ENCODE results near the gene SCARB1.

SCARB1 gene

DNA sequence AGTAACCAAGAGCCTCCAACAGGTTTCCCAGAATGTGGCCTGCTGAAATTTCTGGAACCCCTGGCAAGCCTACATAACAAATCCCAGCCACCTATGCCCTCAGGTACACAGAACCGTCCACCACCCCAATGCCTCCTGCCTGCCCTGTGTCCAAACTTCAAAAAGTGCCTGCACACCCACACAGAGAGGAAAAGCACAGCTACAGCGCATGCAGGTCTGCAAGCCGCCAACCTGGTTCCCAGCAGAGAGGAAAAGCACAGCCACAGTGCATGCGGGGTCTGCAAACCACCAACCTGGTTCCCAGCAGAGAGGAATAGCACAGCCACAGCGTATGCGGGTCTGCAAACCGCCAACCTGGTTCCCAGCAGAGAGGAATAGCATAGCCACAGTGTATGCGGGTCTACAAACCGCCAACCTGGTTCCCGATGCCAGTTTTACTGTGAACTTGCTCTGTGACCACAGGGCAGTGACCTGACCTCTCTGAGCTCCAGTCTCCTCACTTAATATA lies 113.5 kb downstream of the SCARB1 start:
- DNase-seq (ENCODE audit: insufficient read length, low spot score): no peak
- no peak for FAIRE-seq

DNA sequence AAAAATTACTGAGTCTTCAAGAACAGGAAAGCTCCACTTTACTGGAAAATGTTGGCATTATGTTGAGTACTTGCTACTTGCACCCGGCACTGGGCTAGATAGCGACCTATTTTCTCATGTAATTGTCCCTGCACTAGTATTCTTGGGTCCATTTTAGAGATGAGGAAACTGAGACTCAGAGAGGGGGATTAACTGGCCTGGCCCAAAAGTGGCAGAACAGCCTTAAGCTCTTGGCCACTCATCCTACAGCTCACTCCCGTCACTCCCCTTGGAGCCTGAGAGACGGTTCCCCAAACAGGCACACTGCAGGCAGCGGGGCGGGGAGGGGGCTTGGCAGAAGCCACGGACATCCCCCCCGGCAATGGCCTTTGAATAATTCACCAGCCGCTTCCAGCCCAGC lies 113.9 kb downstream of the SCARB1 start:
- FAIRE-seq (no peak), DNase-seq (ENCODE audit: insufficient read length, low spot score) (no peak)

DNA sequence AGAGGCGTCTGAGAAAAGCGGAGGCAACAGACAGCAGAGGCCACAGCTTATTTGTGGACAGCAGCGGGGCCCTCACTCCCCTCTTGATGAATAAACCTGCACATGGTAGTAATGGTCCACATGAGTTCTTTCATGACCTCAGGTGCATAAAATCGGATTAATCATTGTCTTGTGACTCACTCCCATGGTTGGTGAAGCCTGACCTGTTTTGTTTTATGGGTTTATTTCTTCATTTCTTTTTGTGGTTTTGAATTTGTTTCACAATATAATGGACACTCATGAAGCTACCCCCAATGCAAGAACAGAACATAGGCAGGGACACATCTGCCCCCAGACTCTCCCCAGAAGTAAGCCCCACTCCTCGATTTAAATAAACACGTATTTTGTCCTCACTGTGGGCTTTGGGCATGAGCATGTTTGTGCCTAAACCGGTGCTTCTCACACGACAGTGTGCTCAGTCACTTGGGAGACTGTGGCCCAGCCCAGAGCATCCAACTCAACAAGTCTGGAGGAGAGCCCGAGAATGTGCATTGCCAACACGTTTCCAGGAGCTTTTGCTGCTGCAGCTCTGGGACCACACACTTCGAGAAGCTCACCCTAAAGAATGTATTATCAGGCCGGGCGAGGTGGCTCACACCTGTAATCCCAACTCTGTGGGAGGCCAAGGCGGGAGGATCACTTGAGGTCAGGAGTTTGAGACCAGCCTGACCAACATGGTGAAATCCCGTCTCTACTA lies 116.1 kb downstream of the SCARB1 start:
- DNase-seq (ENCODE audit: insufficient read length, low spot score): no peak
- peak; percentile 92 for FAIRE-seq

DNA sequence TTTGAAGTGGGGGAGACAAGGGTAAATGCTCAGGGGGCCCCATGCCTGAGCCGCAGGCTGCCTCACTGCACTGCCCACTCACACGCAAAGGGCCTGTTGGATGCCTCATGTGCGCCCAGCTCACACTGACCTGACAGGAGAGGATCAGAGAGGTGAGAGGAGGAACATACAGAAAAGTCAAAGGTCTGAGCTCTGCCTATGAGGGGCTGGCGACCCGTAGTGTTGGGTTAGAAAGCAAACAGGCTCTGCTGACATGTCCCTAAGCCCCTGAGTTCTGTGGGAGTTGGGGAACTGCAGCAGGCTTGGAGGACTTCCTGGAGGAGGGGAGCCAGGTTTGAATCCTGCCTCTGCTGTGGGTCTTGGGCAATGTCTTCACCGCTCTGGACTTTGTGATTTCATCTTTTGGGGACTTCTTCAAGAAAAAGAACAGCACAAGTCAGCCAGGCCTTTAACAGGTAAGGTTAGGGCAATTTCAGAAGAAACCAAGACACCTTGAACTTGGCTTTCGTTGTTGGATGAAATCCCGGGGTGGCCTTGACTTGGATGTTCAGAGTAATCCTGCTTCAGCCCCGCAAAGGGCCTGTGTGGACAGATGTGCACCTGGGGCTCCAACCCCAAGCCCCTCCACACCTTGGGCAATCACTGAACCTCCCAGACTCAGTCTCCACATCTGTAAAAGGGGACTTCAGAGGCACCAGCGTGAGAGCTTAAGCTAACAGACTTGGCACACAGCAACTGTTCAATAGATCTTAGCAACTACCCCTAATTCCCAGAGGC lies 116.8 kb downstream of the SCARB1 start:
- no peak for DNase-seq (ENCODE audit: insufficient read length, low spot score)
- no peak for FAIRE-seq

DNA sequence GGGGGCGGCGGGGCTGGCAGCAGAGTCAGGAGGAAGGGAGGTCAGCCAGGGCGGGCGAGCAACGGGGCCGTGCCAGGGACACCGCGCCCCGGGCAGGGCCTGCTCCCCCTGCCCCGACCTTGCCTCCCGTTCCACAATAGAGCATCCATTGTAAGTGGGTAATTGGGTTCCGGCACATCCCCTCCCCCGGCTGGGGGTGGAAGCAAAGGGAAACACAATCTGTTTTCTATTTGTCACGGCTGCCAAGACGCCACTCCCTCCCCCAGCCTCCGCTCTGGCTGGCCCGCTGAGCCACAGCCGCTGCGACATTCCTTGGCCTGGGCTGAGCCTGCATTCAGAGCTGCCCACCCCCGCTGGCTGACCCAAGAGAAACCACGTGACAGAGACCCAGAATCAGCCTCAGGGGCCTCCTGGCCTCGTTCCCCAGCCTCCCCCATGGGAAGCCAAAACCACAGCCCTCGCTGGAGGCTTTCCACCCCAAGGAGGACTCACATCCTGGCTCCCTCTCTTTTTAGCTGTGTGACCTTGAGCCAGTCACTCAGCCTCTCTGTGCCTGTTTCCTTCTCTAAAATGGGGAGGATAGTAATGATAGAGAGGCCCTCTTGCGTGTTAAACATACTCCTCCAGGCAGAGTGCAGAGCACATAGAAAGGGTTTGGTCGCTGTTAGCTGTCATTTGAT lies 117.6 kb downstream of the SCARB1 start:
- no peak for DNase-seq (ENCODE audit: insufficient read length, low spot score)
- FAIRE-seq: peak; percentile 77

DNA sequence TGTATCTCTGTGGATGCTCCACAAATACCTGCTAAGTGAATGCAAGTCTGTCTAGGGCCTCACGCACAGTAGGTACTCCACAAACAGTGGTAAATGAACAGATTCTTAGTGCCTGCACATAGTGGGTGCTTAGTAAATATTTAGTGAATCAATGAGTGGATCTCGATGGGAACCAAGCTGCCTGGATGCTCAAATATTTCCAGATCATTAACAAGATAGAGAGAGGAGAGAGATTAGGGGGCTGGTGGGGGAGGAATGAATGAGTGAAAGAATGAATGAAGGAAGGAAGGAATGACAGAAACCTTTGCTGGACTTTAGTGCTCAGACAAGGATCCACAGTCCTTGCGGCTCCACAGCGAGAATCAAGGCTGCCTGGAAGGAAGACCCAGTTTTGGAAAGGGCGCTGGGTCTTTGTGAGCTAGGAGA lies 118.2 kb downstream of the SCARB1 start:
- FAIRE-seq: peak; percentile 42
- no peak for DNase-seq (ENCODE audit: insufficient read length, low spot score)

DNA sequence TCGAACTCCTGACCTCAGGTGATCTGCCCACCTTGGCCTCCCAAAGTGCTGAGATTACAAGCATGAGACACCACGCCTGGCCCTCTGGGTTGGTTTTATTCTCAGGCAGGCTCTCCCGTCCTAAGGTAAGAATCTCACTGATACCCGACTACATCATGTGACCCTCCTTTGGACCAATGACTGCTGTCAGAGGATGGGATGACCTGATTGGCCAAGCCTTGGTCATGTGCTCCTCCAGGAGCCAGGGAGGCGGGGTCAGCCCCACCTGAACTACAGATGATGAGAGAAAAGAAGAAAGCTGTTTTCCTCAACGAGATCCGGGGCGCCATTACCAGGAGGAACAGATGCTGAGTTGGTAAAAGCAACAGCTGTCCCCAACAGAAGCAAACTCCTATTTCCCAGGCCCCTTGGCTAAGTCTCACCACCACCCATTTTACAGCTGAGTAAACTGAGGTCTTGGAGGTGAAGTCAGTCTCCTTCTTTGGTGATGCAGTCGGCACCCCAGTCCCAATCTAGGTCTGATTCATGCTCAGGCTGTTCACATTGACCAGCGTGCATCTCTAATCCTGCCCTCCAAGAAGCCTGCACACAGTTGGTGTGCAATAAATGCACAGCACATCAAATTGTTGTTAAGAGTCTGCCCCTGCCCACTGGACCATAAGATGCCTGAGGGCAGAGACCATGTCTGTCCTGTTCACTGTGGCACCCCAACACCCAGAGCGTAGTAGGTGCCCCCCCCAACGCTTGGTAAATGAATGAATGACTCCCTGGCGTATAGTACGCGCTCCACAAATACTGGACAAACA lies 118.8 kb downstream of the SCARB1 start:
- DNase-seq (ENCODE audit: insufficient read length, low spot score) (peak; percentile 58), FAIRE-seq (peak; percentile 58)

DNA sequence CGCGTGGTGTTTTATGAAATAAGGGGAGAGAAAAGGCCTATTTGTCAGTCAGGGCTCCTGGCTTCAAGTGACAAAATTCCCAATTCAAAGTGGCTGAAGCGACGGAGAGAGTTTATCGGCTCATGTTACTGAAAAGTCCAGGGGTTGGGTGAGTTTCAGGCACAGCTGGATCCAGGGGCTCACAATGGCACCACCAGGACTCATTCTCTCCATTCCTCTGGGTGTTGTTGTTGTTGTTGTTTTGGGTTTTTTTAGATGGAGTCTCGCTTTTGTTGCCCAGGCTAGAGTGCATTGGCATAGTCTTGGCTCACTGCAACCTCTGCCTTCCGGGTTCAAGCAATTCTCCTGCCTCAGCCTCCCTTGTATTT lies 119.4 kb downstream of the SCARB1 start:
- no peak for FAIRE-seq
- DNase-seq (ENCODE audit: insufficient read length, low spot score): no peak

DNA sequence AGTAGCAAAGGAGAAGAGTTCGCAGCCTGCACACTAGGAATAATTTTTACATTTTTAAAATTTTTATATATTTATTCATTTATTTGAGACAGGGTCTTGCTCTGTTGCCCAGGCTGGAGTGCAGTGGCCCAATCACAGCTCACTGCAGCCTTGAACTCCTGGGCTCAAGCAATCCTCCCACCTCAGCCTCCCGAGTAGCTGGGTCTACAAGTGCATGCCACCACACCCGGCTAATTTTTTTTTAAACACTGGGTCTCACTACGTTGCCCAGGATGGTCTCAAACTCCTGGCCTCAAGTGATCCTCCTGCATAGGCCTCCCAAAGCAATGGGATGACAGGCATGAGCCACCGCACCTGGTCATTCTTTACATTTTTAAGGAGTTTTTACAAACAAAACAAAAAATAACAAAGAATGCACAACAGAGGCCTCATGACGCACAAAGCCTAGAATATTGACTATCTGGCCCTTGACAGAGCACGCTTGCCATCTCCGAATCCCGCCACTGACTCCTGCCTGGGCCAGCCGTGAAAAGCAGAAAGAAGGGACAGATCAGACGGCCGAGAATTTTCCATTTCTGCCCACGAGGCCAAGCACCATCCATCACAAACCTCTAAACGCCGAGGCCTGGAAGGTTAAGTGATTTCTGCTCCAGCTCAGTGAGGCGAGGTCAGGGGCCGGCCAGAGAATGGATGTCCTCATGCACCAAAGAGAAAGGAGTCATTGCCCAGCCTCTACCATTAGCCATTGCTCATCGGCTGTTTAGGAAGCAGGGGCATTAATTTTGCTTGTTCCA lies 120.0 kb downstream of the SCARB1 start:
- DNase-seq (ENCODE audit: insufficient read length, low spot score): no peak
- FAIRE-seq: no peak

DNA sequence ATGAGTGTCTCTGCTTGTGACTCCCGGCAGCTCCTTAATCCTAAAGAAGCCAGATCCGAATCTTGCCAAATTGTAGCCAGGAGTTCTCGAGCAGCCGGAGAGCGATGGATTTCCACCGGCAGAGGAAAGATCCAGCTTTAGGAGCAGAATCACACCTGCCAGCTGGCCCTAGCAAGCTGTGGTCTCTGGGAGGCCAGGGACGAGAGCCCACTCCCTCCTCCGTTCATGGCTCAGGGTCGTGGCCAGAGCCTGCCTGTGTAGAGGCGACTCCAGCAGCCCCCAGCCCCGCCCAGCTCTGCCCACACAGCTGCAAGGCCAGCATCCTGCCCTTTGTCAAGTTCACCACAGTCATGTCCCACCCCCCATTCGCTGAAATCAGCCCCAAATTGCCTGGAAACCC lies 121.0 kb downstream of the SCARB1 start:
- DNase-seq (ENCODE audit: insufficient read length, low spot score) (no peak), FAIRE-seq (no peak)

DNA sequence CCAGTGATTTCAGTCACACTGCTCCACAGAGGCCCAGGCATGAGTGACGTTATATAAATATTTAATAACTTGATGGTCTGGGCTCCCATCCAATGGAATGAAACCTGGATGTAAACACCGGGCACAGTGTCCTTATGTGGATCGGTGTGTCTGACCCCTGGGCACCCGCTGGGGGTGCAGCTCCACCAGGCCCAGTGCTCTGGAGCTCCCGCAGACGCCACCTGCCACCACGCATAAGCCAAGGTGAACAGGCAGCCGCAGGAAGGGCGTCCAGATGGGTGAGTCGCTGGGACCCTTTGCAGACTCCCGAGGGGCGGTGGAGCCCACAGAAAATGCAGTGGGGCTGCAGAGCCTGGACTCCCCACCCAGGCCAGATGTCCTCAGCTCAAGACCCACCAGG lies 121.6 kb downstream of the SCARB1 start:
- DNase-seq (ENCODE audit: insufficient read length, low spot score) (no peak), FAIRE-seq (no peak)

DNA sequence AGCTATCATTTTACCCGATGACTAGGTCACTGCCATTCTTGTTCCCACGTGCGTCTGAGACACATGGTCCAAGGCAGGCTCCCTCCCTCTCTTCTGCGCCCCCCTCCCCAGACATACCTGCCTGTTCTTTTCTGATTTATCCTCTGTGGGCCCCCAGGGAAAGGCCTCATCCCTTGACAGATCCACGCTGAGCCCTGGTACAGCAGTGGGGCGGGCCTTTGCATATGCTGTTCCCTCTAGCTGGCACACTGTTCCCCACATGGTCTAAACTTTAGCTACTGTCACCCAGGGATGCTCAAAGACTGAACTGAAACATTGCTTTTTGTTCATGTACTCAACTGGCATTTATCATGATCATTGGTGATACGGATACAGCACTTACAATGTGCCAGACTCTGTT lies 122.5 kb downstream of the SCARB1 start:
- DNase-seq (ENCODE audit: insufficient read length, low spot score) (no peak), FAIRE-seq (peak; percentile 39)

DNA sequence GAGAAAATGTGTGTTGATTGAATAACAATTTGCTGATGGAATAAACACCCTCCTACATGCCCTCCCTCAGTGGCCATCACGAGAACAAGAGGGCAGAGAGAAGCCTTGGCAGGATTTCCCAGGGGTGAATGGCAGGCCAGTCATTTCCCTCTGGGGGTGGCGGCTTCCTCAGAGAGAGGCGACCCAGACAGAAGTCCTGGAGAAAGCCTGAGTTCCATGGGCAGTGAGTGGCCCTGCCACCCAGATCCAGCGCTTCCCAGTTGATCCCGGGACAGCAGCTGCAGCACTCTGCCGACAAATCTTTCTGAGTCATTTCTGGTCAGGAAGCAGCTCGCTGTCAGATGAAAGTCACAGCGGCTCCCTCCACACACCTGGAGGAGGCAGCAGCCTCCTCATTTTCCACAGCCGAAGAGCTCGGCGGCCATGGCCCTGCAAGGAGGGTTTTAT lies 123.0 kb downstream of the SCARB1 start:
- DNase-seq (ENCODE audit: insufficient read length, low spot score): peak; percentile 47
- FAIRE-seq: peak; percentile 39

DNA sequence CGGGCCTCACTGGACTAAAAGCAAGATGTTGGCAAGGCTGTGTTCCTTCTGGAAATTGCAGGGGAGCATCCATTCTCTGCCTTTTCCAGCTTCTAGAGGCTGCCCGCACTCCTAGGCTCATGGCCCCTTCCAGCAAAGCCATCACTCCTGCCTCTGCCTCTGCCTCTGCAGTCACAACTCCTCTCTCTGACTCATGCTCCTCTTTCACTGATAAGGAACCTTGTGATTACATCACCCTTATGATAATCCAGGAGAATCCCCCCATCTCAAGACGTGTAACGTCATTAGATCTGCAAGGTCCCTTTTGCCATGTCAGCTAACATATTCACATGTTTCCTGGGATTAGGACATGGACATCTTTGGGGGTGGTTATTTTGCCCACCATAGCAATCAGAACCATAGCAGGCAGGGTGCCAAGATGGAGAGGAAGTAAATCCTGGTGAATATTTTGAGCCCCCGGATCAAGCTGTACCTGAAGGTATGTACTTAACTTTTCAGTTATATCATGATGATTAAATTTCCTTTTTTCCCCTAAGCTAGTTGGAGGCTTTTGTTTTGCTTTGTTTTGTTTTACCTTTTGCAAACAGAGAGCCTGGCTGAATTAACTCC lies 123.6 kb downstream of the SCARB1 start:
- DNase-seq (ENCODE audit: insufficient read length, low spot score) (no peak), FAIRE-seq (no peak)

DNA sequence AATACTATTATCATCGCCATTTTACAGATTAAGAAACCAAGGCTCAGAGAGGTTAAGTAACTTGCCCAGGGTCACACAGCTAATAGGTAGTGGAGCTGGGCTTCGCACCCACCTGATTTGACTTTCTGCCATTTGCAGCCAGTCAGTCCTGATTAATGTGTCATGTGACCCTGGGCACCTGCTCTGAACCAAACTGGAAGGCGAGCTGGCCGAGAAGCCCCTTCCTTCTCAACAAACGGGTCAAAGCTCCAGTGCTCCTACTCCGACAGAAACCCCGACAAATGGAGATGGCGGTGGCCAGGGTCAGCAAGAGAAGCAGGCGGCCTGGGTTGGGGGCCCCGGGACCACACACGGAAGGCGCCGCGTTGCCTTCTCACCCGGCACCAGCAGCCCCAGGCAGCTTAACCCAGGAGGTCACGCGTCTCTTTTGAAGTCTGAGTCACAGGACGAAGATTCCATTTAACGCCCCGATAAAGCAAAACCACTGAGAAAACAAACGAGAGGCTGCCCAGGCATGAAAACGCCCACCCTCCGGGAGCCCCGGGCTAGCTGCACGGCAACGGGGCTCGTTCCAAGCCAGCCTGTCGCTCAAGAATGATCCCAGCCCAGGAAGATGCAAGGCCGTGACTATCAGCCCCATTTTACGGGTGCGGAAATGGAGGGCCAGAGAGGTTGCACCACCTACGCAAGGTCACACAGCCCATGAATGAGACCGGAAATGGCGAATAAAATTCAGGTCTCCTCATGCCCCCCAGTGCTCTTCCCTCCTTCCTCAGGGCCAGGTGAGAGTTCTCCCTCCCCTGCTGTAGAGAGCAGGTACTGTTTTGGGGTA lies 124.8 kb downstream of the SCARB1 start:
- DNase-seq (ENCODE audit: insufficient read length, low spot score) (no peak), FAIRE-seq (no peak)

DNA sequence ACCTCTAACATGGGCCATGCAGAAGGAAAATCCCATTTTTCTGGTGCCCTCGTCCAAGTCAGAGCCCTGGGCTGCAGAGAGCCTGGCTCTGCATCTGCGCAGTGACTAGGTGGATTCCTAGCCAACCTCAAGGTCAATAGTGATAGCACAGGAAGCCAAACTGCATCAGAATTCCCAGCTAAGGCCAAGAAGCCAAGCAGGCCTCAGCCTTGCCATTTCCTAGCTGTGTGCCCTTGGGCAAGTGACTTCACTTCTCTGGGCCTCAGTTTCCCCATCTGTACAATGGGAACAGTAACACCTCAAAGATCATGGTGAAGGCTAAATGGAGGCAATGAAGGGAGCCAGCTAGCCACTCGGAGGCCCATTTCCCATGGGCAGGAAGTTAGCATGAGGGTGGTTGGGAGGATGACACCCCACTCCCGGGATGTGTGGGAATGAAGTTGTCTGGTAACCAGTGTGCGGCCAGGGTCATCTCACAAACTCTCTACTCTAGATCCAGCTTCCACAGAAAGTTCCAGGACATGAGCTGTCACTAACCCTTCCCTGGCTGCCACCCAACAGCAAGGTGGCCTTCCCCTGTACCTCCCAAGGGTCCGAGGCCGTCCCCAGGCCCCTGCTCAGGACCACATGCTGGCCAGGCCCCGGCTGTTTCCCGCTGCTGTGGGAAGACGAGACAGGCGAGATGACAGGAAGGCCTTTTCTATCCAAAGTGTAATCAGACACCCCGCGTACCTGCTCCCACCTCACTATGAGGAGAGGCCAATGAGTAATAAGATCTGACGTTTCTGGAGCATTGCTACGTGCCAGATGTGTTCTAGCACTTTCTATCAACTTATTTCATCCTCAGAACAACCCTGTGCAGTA lies 125.7 kb downstream of the SCARB1 start:
- no peak for DNase-seq (ENCODE audit: insufficient read length, low spot score)
- no peak for FAIRE-seq

DNA sequence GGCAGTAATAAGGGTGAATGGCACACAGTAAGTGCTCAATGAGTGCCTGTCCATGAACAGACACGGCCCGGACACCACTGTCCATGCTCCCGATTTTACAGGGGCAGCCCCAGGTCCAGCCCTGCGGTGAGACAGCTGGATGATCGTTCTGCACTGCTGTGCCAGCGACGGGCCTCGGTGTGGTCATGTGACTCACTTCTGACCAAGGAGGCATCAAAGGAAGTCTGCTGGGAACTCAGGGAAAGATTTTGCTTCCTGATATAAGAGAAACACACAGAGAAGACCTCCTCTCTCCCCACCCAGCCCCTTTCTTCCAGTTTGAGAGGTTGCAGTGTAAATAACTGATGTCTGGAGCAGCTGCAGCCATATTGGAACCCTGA lies 126.6 kb downstream of the SCARB1 start:
- FAIRE-seq (no peak), DNase-seq (ENCODE audit: insufficient read length, low spot score) (no peak)

Data from GM19239 (cell line).